IPS-15b (cell line): ENCODE data around the gene ABHD17C.
"Not testable (repeated sequence)": the region's sequence is repeated elsewhere in the genome, so short reads cannot be mapped to it uniquely, and the experiment has no call there.

Source experiments
- H3K27me3 ChIP-seq: one replicate; pipeline ENCODE4 v1.6.1; 2013; ENCODE audit warnings: low read length; ENCODE audit not compliant: control insufficient read depth, insufficient read depth
- H3K36me3 ChIP-seq: one replicate; pipeline ENCODE4 v1.6.1; 2013; ENCODE audit warnings: low read length; ENCODE audit not compliant: control insufficient read depth, insufficient read depth
- H3K4me1 ChIP-seq: one replicate; pipeline ENCODE4 v1.6.1; 2013; ENCODE audit warnings: mild to moderate bottlenecking, low read length; ENCODE audit not compliant: control insufficient read depth, insufficient read depth
- H3K4me3 ChIP-seq: one replicate; pipeline ENCODE4 v1.5.1; 2013; ENCODE audit warnings: low read depth, low read length
- H3K9ac ChIP-seq: one replicate; pipeline ENCODE4 v1.6.1; 2013; ENCODE audit warnings: low read depth, mild to moderate bottlenecking, low read length
- H3K9me3 ChIP-seq: one replicate; pipeline ENCODE4 v1.6.1; 2013; ENCODE audit warnings: mild to moderate bottlenecking, low read length; ENCODE audit not compliant: control insufficient read depth, insufficient read depth

The ABHD17C gene

GRCh38 chr15:80695099-80695910 lies at the start of gene ABHD17C:
TSS of gene ABHD17C (plus strand) at chr15:80695310. CDS start at chr15:80695430, 120 bp downstream.
- Histone ChIP-seq H3K27me3 (peaks cover 21% of the 10 kb centered on the region), H3K9ac (peak within 1 kb of the TSS; percentile 19), H3K9me3 (no peaks in the 10 kb centered on the region), H3K36me3 (peaks cover 3% of the 10 kb centered on the region), H3K4me1 (peaks cover 2% of the 10 kb centered on the region), H3K4me3 (peak within 1 kb of the TSS; percentile 75)

- Histone ChIP-seq H3K36me3 (no peaks in the 10 kb centered on the region), H3K9me3 (peaks cover 5% of the 10 kb centered on the region), H3K4me1 (no peaks in the 10 kb centered on the region), H3K27me3 (no peaks in the 10 kb centered on the region), H3K4me3 (no peak overlapping the region), H3K9ac (no peak overlapping the region)
Measured at GRCh38 chr15:80645494-80646065, 49.5 kb upstream of the ABHD17C start.

GRCh38 chr15:80647424-80647823 lies 47.7 kb upstream of the ABHD17C start:
- not testable (repeated sequence) for H3K9ac ChIP-seq, H3K9me3 ChIP-seq, H3K4me1 ChIP-seq, H3K27me3 ChIP-seq, H3K4me3 ChIP-seq, H3K36me3 ChIP-seq

- Histone ChIP-seq H3K9ac (no peak overlapping the region), H3K36me3 (no peaks in the 10 kb centered on the region), H3K27me3 (no peaks in the 10 kb centered on the region), H3K4me1 (no peaks in the 10 kb centered on the region), H3K4me3 (no peak overlapping the region), H3K9me3 (no peaks in the 10 kb centered on the region)
Measured at GRCh38 chr15:80654299-80654698, 40.8 kb upstream of the ABHD17C start.

GRCh38 chr15:80659375-80659774 lies 35.7 kb upstream of the ABHD17C start:
- Histone ChIP-seq H3K36me3 (no peaks in the 10 kb centered on the region), H3K27me3 (no peaks in the 10 kb centered on the region), H3K9ac (no peak overlapping the region), H3K4me3 (no peak overlapping the region), H3K9me3 (no peaks in the 10 kb centered on the region), H3K4me1 (no peaks in the 10 kb centered on the region)

GRCh38 chr15:80660119-80660518 lies 35.0 kb upstream of the ABHD17C start:
- Histone ChIP-seq H3K9me3 (no peaks in the 10 kb centered on the region), H3K27me3 (no peaks in the 10 kb centered on the region), H3K9ac (no peak overlapping the region), H3K4me3 (no peak overlapping the region), H3K4me1 (no peaks in the 10 kb centered on the region), H3K36me3 (no peaks in the 10 kb centered on the region)

- H3K27me3 ChIP-seq: no peaks in the 10 kb centered on the region
- no peaks in the 10 kb centered on the region for H3K9me3 ChIP-seq
- H3K4me1 ChIP-seq: no peaks in the 10 kb centered on the region
- no peak overlapping the region for H3K4me3 ChIP-seq
- no peaks in the 10 kb centered on the region for H3K36me3 ChIP-seq
- H3K9ac ChIP-seq: no peak overlapping the region
Measured at GRCh38 chr15:80662129-80662528, 33.0 kb upstream of the ABHD17C start.

GRCh38 chr15:80662757-80663553 lies 32.2 kb upstream of the ABHD17C start:
- Histone ChIP-seq H3K4me1 (no peaks in the 10 kb centered on the region), H3K9ac (no peak overlapping the region), H3K9me3 (no peaks in the 10 kb centered on the region), H3K27me3 (no peaks in the 10 kb centered on the region), H3K36me3 (no peaks in the 10 kb centered on the region), H3K4me3 (no peak overlapping the region)

- Histone ChIP-seq H3K4me1 (no peaks in the 10 kb centered on the region), H3K9me3 (no peaks in the 10 kb centered on the region), H3K9ac (no peak overlapping the region), H3K4me3 (no peak overlapping the region), H3K36me3 (no peaks in the 10 kb centered on the region), H3K27me3 (no peaks in the 10 kb centered on the region)
Measured at GRCh38 chr15:80665151-80665550, 30.0 kb upstream of the ABHD17C start.

GRCh38 chr15:80667936-80668335 lies 27.2 kb upstream of the ABHD17C start:
- no peak overlapping the region for H3K9ac ChIP-seq
- no peaks in the 10 kb centered on the region for H3K27me3 ChIP-seq
- H3K4me3 ChIP-seq: no peak overlapping the region
- H3K9me3 ChIP-seq: no peaks in the 10 kb centered on the region
- no peaks in the 10 kb centered on the region for H3K4me1 ChIP-seq
- H3K36me3 ChIP-seq: no peaks in the 10 kb centered on the region

GRCh38 chr15:80668546-80669236 lies 26.4 kb upstream of the ABHD17C start:
- Histone ChIP-seq H3K9me3 (no peaks in the 10 kb centered on the region), H3K27me3 (no peaks in the 10 kb centered on the region), H3K4me1 (no peaks in the 10 kb centered on the region), H3K4me3 (no peak overlapping the region), H3K36me3 (no peaks in the 10 kb centered on the region), H3K9ac (no peak overlapping the region)
